Measurements from ENCODE around the gene SH3PXD2B. TPM values are rescaled to one million over a fixed set of nuclear protein-coding genes. Genes with fewer than 3 reads are reported as not detected.

Gene SH3PXD2B
- total RNA-seq, 2 donors from 2014 or later = 0.12 to 0.21 TPM

GRCh38 chr5:172455087-172455381, 709 bp upstream of the SH3PXD2B start:
- H3K27me3 Mint-ChIP-seq = peaks cover 61% of the 10 kb centered on the region
- H3K4me1 Mint-ChIP-seq = peaks cover 11% of the 10 kb centered on the region
- H3K36me3 Mint-ChIP-seq (ENCODE audit: low read depth) = peaks cover 8% of the 10 kb centered on the region
- DNase-seq (no peak), ATAC-seq (no peak)
- no peaks in the 10 kb centered on the region for H3K9me3 ChIP-seq (ENCODE audit: control insufficient read depth, low read length, poor library complexity, severe bottlenecking)
- H3K4me3 Mint-ChIP-seq = peak overlapping the region; percentile 94
- no peak overlapping the region for H3K27ac Mint-ChIP-seq

GRCh38 chr5:172453986-172454357, 353 bp downstream of the SH3PXD2B start:
- ATAC-seq (no peak), DNase-seq (no peak)
- H3K4me3 Mint-ChIP-seq = peak overlapping the region; percentile 80
- H3K27me3 Mint-ChIP-seq = peaks cover 58% of the 10 kb centered on the region
- peaks cover 7% of the 10 kb centered on the region for H3K36me3 Mint-ChIP-seq (ENCODE audit: low read depth)
- peaks cover 9% of the 10 kb centered on the region for H3K4me1 Mint-ChIP-seq
- no peak overlapping the region for H3K27ac Mint-ChIP-seq
- H3K9me3 ChIP-seq (ENCODE audit: control insufficient read depth, low read length, poor library complexity, severe bottlenecking) = no peaks in the 10 kb centered on the region

DNA sequence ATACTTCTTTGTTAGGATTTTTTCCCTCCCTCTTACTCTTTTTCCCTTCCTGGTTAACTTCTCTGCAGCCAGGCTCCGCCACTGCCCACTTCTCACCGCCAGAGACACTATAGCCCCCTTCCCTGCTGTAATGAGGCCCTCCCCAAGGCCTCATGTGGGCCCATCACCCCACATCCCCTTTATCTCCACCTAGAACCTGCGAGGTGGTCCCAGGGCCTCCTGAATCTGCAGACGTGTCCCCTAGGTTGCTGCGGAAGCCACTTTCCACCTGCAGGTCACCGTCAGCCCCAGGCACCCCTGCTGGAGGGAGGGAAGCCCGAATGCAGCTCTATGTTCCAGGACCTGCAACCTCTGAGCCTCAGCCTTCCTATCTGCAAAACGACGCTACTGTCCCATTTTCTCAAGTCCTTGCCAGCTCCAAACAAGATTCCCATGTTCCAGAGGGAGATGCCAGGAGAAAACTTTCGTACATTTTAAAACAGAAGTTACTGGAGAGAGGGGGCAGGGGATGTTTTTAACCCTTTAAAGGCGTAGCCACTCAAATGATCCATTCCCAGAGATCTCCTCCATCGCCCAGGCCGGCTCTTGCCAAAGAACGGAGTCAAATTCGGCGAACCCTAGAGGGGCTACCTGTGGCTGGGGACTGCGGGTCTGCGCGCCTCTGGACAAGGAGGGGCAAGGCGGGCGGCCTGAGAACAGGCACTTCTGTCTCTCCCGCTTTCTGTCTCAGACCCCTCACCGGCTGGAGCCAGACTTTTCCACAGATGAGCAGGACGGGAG, 929 bp downstream of the SH3PXD2B start:
- Mint-ChIP-seq H3K36me3 (ENCODE audit: low read depth) (peaks cover 7% of the 10 kb centered on the region), H3K4me1 (peaks cover 9% of the 10 kb centered on the region), H3K27me3 (peaks cover 61% of the 10 kb centered on the region), H3K4me3 (peak overlapping the region; percentile 80), H3K27ac (no peak overlapping the region)
- no peaks in the 10 kb centered on the region for H3K9me3 ChIP-seq (ENCODE audit: control insufficient read depth, low read length, poor library complexity, severe bottlenecking)
- ATAC-seq = no peak
- no peak for DNase-seq

- ATAC-seq = no peak
- Mint-ChIP-seq H3K27ac (no peak overlapping the region), H3K36me3 (ENCODE audit: low read depth) (peaks cover 7% of the 10 kb centered on the region), H3K4me1 (peaks cover 9% of the 10 kb centered on the region), H3K27me3 (peaks cover 65% of the 10 kb centered on the region), H3K4me3 (peak overlapping the region; percentile 80)
- H3K9me3 ChIP-seq (ENCODE audit: control insufficient read depth, low read length, poor library complexity, severe bottlenecking) = no peaks in the 10 kb centered on the region
- DNase-seq = no peak
Observed at GRCh38 chr5:172452398-172453205, 1.7 kb downstream of the SH3PXD2B start.

- H3K4me3 Mint-ChIP-seq = peak overlapping the region; percentile 36
- ATAC-seq = no peak
- peaks cover 9% of the 10 kb centered on the region for H3K4me1 Mint-ChIP-seq
Observed at GRCh38 chr5:172451771-172452197, 2.5 kb downstream of the SH3PXD2B start.

GRCh38 chr5:172450861-172451695, 3.2 kb downstream of the SH3PXD2B start:
- Mint-ChIP-seq H3K4me1 (peaks cover 9% of the 10 kb centered on the region), H3K36me3 (ENCODE audit: low read depth) (peaks cover 7% of the 10 kb centered on the region), H3K27ac (peak overlapping the region; percentile 11), H3K4me3 (no peak overlapping the region), H3K27me3 (peaks cover 70% of the 10 kb centered on the region)
- DNase-seq (peak in 2 of 3 donors; percentile 21 to 28), ATAC-seq (peak; percentile 27)
- no peaks in the 10 kb centered on the region for H3K9me3 ChIP-seq (ENCODE audit: control insufficient read depth, low read length, poor library complexity, severe bottlenecking)

More at GRCh38 chr5:172451771-172452197, 2.5 kb downstream of the SH3PXD2B start:
- DNase-seq = no peak
- Mint-ChIP-seq H3K27me3 (peaks cover 68% of the 10 kb centered on the region), H3K27ac (no peak overlapping the region), H3K36me3 (ENCODE audit: low read depth) (peaks cover 7% of the 10 kb centered on the region)
- H3K9me3 ChIP-seq (ENCODE audit: control insufficient read depth, low read length, poor library complexity, severe bottlenecking) = no peaks in the 10 kb centered on the region

DNA sequence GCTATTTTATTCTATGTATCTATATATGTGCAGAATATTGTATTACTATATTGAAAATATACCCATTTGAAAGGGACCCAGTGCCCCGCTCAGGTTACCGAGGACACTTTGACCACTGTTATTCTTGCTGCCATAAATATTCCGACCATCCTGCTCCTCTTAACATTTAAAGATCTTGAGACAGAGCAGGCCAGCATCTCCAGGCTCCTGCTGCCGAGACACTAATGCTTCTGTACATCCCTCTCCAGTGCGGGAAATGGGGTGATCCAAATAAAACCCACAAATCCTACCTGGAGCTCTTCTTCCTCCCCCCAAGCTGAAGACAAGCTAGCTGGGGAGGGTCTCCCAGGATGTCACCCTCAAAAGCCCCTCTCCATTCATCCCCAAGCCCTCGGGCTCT, 3.9 kb downstream of the SH3PXD2B start:
- H3K4me1 Mint-ChIP-seq = peaks cover 9% of the 10 kb centered on the region
- ATAC-seq = no peak
- peaks cover 72% of the 10 kb centered on the region for H3K27me3 Mint-ChIP-seq
- H3K4me3 Mint-ChIP-seq = no peak overlapping the region
- DNase-seq = no peak
- no peak overlapping the region for H3K27ac Mint-ChIP-seq
- peaks cover 7% of the 10 kb centered on the region for H3K36me3 Mint-ChIP-seq (ENCODE audit: low read depth)
- H3K9me3 ChIP-seq (ENCODE audit: control insufficient read depth, low read length, poor library complexity, severe bottlenecking) = no peaks in the 10 kb centered on the region

- Mint-ChIP-seq H3K4me1 (peaks cover 5% of the 10 kb centered on the region), H3K4me3 (no peak overlapping the region), H3K36me3 (ENCODE audit: low read depth) (peaks cover 8% of the 10 kb centered on the region), H3K27me3 (peaks cover 79% of the 10 kb centered on the region), H3K27ac (no peak overlapping the region)
- DNase-seq (no peak), ATAC-seq (no peak)
- H3K9me3 ChIP-seq (ENCODE audit: control insufficient read depth, low read length, poor library complexity, severe bottlenecking) = no peaks in the 10 kb centered on the region
Observed at GRCh38 chr5:172448999-172449398, 5.3 kb downstream of the SH3PXD2B start.

DNA sequence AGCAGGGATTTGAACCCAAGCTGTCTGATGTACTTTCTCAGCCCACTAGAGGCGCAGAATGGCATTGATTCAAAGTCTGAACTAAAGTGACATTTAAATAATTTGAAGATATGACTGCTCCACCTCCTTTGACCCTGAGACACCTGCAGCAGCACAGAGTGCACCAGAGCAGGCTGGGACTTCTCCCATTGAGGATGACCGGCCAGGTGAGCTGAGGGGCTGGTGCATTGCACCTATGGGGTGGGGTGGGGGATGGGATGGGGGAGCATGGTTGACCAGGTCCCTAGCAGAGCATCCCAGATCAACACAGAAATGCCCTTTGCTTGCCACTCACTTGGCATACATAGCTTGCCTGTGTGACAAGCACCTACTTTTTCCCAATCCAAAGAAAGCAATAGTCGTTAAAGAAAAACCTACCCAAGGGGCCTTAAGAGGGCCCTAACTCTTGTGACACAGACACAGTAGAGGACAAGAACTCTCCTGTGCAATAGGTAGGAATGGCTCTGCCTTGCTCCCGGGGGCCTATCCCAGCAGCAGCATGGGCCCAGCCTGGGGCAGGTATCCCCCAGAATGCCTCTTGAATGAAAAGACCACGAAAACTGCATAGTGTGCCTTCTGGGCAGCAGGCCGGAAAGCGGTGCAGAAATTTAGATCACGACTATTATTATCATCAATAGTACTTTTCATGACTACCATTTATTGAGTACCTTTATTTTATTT, 6.5 kb downstream of the SH3PXD2B start:
- Mint-ChIP-seq H3K4me1 (peaks cover 10% of the 10 kb centered on the region), H3K27ac (no peak overlapping the region), H3K27me3 (peaks cover 77% of the 10 kb centered on the region), H3K36me3 (ENCODE audit: low read depth) (peaks cover 3% of the 10 kb centered on the region), H3K4me3 (no peak overlapping the region)
- no peak for DNase-seq
- H3K9me3 ChIP-seq (ENCODE audit: control insufficient read depth, low read length, poor library complexity, severe bottlenecking) = no peaks in the 10 kb centered on the region
- ATAC-seq = no peak

GRCh38 chr5:172446336-172447051, 7.8 kb downstream of the SH3PXD2B start:
- Mint-ChIP-seq H3K27me3 (peaks cover 66% of the 10 kb centered on the region), H3K4me3 (no peak overlapping the region), H3K27ac (no peak overlapping the region), H3K36me3 (ENCODE audit: low read depth) (peaks cover 3% of the 10 kb centered on the region), H3K4me1 (peaks cover 10% of the 10 kb centered on the region)
- H3K9me3 ChIP-seq (ENCODE audit: control insufficient read depth, low read length, poor library complexity, severe bottlenecking) = no peaks in the 10 kb centered on the region
- ATAC-seq = no peak
- no peak for DNase-seq

DNA sequence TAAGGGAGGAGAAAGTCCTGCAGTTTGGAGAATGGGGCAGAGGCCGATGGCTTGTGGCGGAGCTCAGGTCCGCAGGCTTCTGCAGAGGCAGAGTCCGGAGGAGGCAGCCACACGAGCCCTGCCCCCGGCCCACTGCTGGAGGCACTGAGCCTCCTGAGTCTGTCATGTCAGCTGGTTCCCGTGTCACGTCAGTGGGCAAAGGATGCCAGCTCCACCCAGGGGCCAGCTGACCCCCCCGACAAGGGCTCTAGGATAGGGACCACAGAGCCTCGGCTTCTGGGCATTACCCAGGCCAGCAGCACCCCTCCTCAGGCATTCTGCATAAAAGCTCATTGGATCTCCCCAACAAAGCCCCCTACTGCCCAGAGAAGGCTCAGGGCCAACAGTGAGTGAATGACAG, 8.5 kb downstream of the SH3PXD2B start:
- H3K27ac Mint-ChIP-seq = no peak overlapping the region
- no peak for ATAC-seq

More for the DNA sequence above, 8.5 kb downstream of the SH3PXD2B start:
- H3K36me3 Mint-ChIP-seq (ENCODE audit: low read depth) = peaks cover 3% of the 10 kb centered on the region
- peaks cover 59% of the 10 kb centered on the region for H3K27me3 Mint-ChIP-seq
- DNase-seq = no peak
- no peak overlapping the region for H3K4me3 Mint-ChIP-seq
- no peaks in the 10 kb centered on the region for H3K9me3 ChIP-seq (ENCODE audit: control insufficient read depth, low read length, poor library complexity, severe bottlenecking)
- peaks cover 5% of the 10 kb centered on the region for H3K4me1 Mint-ChIP-seq
